GM21528 (cell line): Measurements from ENCODE around the gene SLC45A1.
"Not testable (repeated sequence)": the region's sequence is repeated elsewhere in the genome, so short reads cannot be mapped to it uniquely, and the experiment has no call there.

Experiments
- ATAC-seq: cut with Tn5 transposase; IDR thresholded peaks from one replicate; pipeline ENCODE4 v1.9.1; 2021; ENCODE audit warnings: mild to moderate bottlenecking, moderate library complexity; ENCODE audit not compliant: unreplicated experiment, low FRiP score

SLC45A1 gene

GRCh38 chr1:8364528-8365442 is 46.9 kb downstream of the SLC45A1 start:
- no peak for ATAC-seq

- no peak for ATAC-seq
Measured at GRCh38 chr1:8365661-8366362, 47.9 kb downstream of the SLC45A1 start.

GRCh38 chr1:8367571-8368194 is 49.8 kb downstream of the SLC45A1 start:
- no peak for ATAC-seq

- ATAC-seq = no peak
Measured at GRCh38 chr1:8368956-8369639, 51.2 kb downstream of the SLC45A1 start.

- no peak for ATAC-seq
Measured at GRCh38 chr1:8370046-8370881, 52.4 kb downstream of the SLC45A1 start.

DNA sequence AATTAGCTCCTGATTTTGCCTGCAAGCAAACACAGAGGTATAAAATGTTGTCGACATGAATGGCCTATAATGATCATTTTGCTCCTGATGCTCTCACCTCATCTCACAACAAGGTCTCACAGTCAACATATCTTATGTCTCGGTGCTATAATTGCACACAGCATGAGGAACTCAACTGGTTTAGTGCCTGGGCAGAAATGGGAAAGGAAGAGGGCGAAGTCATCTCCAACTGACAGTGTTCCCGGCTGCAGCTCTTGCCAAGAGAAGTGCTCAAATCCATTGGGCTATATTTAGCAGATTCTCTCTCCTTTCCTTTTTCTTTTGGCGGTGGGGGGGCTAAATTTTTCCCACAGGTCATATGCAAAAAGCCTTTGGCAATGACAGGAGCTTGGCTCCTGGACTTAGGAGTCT is 53.0 kb downstream of the SLC45A1 start:
- ATAC-seq = no peak

- ATAC-seq = no peak
Measured at GRCh38 chr1:8371372-8371991, 53.6 kb downstream of the SLC45A1 start.

GRCh38 chr1:8373125-8373524 is 55.2 kb downstream of the SLC45A1 start:
- no peak for ATAC-seq

GRCh38 chr1:8373581-8374241 is 55.8 kb downstream of the SLC45A1 start:
- no peak for ATAC-seq

DNA sequence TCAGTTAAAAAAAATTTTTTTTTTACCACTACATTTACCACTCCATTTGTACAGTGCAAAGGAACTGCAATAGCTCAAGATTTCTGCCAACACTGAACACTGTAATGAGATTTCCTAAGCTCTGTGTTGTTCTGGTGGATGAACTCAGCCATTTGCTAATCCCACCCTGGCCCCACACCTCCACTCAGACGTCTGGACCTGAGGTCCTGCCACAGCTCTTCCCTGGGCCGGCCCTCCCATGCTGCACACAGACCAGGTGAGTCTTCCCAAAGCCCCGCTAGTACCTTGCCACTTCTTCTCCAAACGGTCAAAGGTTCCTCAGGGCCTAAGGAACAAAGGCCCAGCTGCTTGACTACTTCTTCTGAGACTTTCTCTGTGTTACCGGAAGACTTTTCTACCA is 56.4 kb downstream of the SLC45A1 start:
- no peak for ATAC-seq

DNA sequence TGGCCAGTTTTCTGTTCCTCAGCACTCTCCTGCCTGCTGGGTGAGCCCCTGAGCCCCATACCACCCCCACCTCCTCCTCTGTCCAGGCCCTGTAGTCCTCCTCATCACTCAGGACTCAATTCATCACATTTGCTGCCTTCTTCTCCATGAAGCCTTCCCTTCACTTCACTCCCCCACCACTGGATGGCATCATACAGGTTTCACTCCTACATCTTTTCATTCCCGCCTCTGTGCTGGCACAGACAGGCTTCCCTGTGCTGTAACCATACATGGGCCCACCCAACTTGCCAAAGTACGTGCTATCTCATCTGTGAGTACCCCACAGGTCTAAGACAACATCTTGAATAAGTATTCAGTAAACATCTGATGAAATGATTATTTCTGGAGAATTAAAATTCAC is 56.9 kb downstream of the SLC45A1 start:
- ATAC-seq = no peak

- ATAC-seq = no peak
Measured at GRCh38 chr1:8376358-8376840, 58.5 kb downstream of the SLC45A1 start.

DNA sequence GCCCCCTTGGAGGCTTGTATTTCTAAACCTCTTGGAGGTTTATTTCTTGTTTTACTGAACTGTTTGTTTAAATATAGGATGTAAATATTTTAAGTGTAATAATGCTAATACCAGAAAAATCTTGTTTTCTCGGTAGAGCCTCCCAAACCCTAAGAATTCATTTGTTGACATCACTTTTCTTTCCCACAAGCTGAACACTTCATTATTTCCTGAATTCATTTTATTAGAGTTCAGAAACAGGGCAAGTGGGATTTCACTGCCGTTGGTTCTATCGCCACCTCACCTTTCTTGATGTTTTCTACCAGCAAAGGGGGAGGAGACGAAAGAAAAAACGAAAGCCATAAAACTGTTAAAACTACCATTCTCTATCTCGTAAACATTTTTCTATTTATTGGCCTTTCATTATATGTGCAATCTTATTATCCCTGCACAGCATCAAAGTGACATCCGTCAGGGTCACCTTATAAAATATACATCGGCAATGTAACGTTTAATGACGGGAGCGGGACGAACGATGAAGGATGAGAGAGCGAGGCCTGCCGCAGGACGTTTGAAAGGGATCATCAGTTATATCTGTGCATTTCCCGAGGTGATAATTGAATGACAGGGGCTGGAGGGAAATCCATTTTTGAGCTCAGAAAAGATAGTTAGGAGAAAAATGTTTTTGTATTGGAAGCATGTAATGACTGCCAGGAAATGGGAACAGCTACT is 59.5 kb downstream of the SLC45A1 start:
- ATAC-seq = no peak

DNA sequence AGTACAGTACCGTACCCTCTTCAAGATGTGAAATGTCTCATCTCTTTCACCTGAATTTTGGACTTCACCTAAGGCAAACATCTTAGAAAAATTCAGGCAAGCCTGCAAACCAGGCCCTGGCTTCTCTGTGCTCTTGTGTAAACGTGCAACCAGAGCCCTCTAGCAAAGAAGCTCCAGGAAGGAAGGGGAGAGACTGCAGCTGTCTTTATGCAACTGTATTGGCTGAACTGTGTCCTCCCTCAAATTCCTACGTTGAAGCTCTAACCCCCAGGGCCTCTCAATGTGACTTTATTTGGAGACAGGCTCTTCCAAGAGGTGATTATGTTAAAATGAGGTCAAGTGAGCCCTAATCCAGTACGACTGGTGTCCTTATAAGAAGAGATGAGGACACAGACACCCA is 60.3 kb downstream of the SLC45A1 start:
- ATAC-seq = no peak

GRCh38 chr1:8378981-8379470 is 61.1 kb downstream of the SLC45A1 start:
- no peak for ATAC-seq

DNA sequence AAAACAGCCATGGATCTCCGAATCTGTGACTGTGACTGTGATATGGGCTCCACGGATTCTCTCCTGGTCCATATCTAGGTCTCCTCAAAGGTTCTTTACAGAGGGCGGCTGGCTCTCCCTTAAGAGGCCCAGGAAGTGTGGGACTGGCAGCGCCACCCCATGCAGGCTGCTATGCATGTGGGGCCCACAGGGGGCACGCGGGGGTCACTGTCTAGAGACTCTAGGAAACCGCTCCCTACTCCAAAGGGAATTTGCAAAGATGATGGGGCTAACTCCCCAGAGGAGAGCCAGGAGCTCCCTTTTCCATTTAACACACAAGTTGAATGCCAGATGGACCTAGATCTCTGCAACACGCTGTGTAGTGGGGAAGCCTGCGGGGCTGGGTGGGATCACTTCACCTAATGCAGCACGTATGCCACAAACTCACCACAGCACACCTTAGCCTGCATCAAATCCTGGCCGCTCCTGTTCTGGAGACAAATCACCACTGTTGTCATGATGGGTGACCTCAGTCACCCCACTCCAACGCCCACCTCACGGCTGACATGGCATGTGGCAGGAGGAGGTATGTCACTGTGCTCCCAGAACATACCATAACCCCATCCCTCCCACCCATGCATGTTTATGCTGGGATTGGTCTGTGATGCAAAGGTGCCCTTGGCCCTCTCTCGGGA is 61.7 kb downstream of the SLC45A1 start:
- no peak for ATAC-seq

DNA sequence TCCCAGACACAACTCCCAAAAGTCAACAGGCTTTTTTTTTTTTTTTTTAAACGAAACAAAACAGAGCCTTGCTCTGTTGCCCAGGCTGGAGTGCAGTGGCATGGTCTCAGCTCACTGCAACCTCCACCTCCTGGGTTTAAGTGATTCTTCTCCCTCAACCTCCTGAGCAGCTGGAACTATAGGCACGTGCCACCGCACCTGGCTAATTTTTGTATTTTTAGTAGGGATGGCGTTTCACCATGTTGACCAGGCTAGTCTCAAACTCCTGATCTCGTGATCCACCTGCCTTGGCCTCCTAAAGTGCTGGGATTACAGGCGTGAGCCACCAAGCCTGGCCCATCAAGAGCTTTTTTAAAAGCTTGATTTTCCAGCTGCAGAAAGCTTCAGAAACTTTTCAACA is 62.4 kb downstream of the SLC45A1 start:
- ATAC-seq = not testable (repeated sequence)
